MM.1S (cell line): Measurements from ENCODE around the gene SAXO1.

Source experiments
- DNase-seq: peaks from one replicate; pipeline ENCODE4 v3.0.0-alpha.2; 2015
- H2AFZ ChIP-seq: fragments of 300-600 bp; sonication (generic); 2 replicates; pipeline ENCODE4 v1.6.0; 2016; ENCODE audit warnings: antibody characterized with exemption, low read length
- H3F3A ChIP-seq: fragments of 300-600 bp; sonication (generic); 2 replicates; pipeline ENCODE4 v1.6.1; 2016; ENCODE audit warnings: mild to moderate bottlenecking, antibody characterized with exemption, low read length, moderate library complexity, mixed read lengths; ENCODE audit not compliant: insufficient read depth
- H3K27ac ChIP-seq: fragments of 300-600 bp; sonication (generic); 2 replicates; pipeline ENCODE4 v1.5.1; 2016; ENCODE audit warnings: mild to moderate bottlenecking, low read length
- H3K27me3 ChIP-seq: fragments of 300-600 bp; sonication (generic); replicated peaks from 2 replicates; pipeline ENCODE4 v1.6.0; 2016; ENCODE audit warnings: low read length; ENCODE audit not compliant: insufficient read depth
- H3K36me3 ChIP-seq: fragments of 300-600 bp; sonication (generic); replicated peaks from 2 replicates; pipeline ENCODE4 v1.6.1; 2016; ENCODE audit warnings: mild to moderate bottlenecking, low read length, mixed read lengths; ENCODE audit not compliant: insufficient read depth
- H3K4me1 ChIP-seq: fragments of 300-600 bp; sonication (generic); 2 replicates; pipeline ENCODE4 v1.6.1; 2016; ENCODE audit warnings: low read length, mixed read lengths
- H3K4me2 ChIP-seq: fragments of 300-600 bp; sonication (generic); 2 replicates; pipeline ENCODE4 v1.6.0; 2016; ENCODE audit warnings: low read depth, low read length
- H3K4me3 ChIP-seq: fragments of 300-600 bp; sonication (generic); 2 replicates; pipeline ENCODE4 v1.5.1; 2016; ENCODE audit warnings: low read length, mixed read lengths
- H3K79me2 ChIP-seq: fragments of 300-600 bp; sonication (generic); 2 replicates; pipeline ENCODE4 v1.6.1; 2016; ENCODE audit warnings: mixed run types, low read length, mixed read lengths
- H3K9ac ChIP-seq: fragments of 300-600 bp; sonication (generic); 2 replicates; pipeline ENCODE4 v1.6.1; 2016; ENCODE audit warnings: low read length, mixed read lengths
- H3K9me2 ChIP-seq: fragments of 300-600 bp; sonication (generic); replicated peaks from 2 replicates; pipeline ENCODE4 v1.6.1; 2016; ENCODE audit warnings: mild to moderate bottlenecking, low read length, mixed read lengths; ENCODE audit not compliant: insufficient read depth
- H3K9me3 ChIP-seq: fragments of 300-600 bp; sonication (generic); replicated peaks from 2 replicates; pipeline ENCODE4 v1.6.1; 2016; ENCODE audit warnings: mild to moderate bottlenecking, low read length, mixed read lengths; ENCODE audit not compliant: insufficient read depth
- H4K20me1 ChIP-seq: fragments of 300-600 bp; sonication (generic); 2 replicates; pipeline ENCODE4 v1.6.1; 2016; ENCODE audit warnings: mild to moderate bottlenecking, low read length, moderate library complexity, mixed read lengths; ENCODE audit not compliant: insufficient read depth
- CTCF ChIP-seq: fragments of 300-600 bp; sonication (generic); IDR thresholded peaks from 2 replicates; pipeline ENCODE4 v1.5.1; 2016; ENCODE audit warnings: antibody characterized with exemption, low read length, mixed read lengths
- EZH2 ChIP-seq: fragments of 300-600 bp; sonication (generic); optimal IDR thresholded peaks from 2 replicates; pipeline ENCODE3; 2017; ENCODE audit warnings: low read depth, mild to moderate bottlenecking, antibody characterized with exemption, low read length, mixed read lengths
- EZH2phosphoT487 ChIP-seq: fragments of 300-600 bp; sonication (generic); IDR thresholded peaks from 2 replicates; pipeline ENCODE4 v1.6.1; 2018; ENCODE audit warnings: antibody characterized with exemption, low read length

SAXO1 gene

DNA sequence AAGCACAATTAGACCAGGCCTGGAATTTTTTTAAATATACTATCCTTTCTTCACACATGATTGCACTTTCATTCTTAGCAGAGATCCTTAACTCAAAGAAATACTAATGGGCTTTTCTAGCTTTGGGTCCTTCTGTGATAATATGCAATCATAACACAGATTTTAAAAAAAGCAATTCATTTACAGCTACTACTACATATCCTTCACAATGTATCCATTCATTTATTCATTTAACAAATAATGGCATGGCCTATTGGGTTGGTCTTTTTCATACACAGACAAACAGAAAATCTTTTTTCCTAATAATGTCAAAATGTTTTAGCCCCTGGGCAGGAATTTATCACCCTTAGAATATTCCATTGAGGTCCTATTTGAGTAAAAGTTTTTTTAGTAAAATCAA, 47.0 kb downstream of the SAXO1 start:
- H3K4me2 ChIP-seq = no peak overlapping the region
- no peaks in the 10 kb centered on the region for H3K9me2 ChIP-seq
- no peak for DNase-seq

DNA sequence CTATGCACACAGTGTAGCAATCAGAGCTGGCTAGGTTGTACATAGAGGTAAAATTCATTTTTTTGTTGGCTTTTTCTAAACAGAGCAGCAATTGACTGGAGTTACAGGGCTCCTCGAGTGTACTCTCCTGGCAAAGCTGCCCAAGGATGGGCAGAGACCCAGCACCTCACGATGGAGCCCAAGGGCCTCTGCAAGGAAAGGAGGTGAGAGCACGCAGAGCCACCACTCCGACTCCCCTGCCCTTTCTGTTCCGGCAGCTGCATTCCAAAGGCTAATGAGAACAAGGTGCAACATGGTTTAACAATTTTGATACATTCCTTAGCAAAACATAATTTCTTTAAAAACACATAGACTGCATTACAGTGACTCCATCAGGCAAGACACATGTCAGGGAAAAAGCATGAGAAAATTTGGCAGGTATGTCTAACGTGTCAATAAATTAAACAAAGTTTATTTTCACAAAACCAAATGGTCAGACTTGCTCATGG, 47.5 kb downstream of the SAXO1 start:
- Histone ChIP-seq H3K36me3 (no peaks in the 10 kb centered on the region), H3K4me3 (no peak overlapping the region), H3K4me1 (no peaks in the 10 kb centered on the region), H3K79me2 (no peaks in the 10 kb centered on the region), H3K27me3 (no peaks in the 10 kb centered on the region), H3K9me3 (no peaks in the 10 kb centered on the region), H3K4me2 (no peak overlapping the region), H3K9me2 (no peaks in the 10 kb centered on the region), H3F3A (no peaks in the 10 kb centered on the region), H3K27ac (no peak overlapping the region), H4K20me1 (no peaks in the 10 kb centered on the region), H2AFZ (no peak overlapping the region), H3K9ac (no peak overlapping the region)
- DNase-seq = no peak
- no peak for TF ChIP-seq EZH2
- no peak for TF ChIP-seq CTCF
- TF ChIP-seq EZH2phosphoT487 = no peak

More for the DNA sequence above, 47.0 kb downstream of the SAXO1 start:
- Histone ChIP-seq H3K4me1 (no peaks in the 10 kb centered on the region), H3K36me3 (no peaks in the 10 kb centered on the region), H3K27me3 (no peaks in the 10 kb centered on the region), H3K79me2 (no peaks in the 10 kb centered on the region), H3K9me3 (no peaks in the 10 kb centered on the region), H3K27ac (no peak overlapping the region), H2AFZ (no peak overlapping the region), H3K4me3 (no peak overlapping the region), H4K20me1 (no peaks in the 10 kb centered on the region), H3F3A (no peaks in the 10 kb centered on the region), H3K9ac (no peak overlapping the region)
- no peak for TF ChIP-seq EZH2
- no peak for TF ChIP-seq EZH2phosphoT487
- TF ChIP-seq CTCF = no peak

DNA sequence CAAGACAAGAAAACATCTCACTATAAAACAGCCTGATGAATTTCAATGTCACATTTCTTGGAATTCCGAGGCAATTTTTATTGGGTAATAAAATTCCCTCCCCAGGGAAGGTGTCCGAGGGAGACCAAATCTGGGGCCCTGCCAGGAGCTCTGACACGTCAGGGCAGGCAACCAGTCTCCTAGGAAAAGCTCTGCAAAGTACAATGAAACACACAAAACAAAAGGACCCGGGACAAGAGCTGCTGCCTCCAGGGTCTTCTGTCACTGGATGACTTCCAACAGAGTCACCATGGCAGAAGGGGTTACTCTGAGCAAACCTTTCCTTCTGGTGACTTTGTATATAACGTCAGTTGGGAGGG, 50.8 kb downstream of the SAXO1 start:
- no peak overlapping the region for H3K9ac ChIP-seq
- no peak overlapping the region for H3K4me2 ChIP-seq
- H3K27ac ChIP-seq = no peak overlapping the region
- H4K20me1 ChIP-seq = no peaks in the 10 kb centered on the region
- no peak for DNase-seq
- no peaks in the 10 kb centered on the region for H3K27me3 ChIP-seq
- H3K4me3 ChIP-seq = no peak overlapping the region
- H3F3A ChIP-seq = no peaks in the 10 kb centered on the region
- H3K4me1 ChIP-seq = no peaks in the 10 kb centered on the region
- H2AFZ ChIP-seq = no peak overlapping the region
- no peak for TF ChIP-seq EZH2
- TF ChIP-seq EZH2phosphoT487 = no peak
- TF ChIP-seq CTCF = no peak
- no peaks in the 10 kb centered on the region for H3K79me2 ChIP-seq
- H3K9me3 ChIP-seq = no peaks in the 10 kb centered on the region
- H3K36me3 ChIP-seq = no peaks in the 10 kb centered on the region
- no peaks in the 10 kb centered on the region for H3K9me2 ChIP-seq
